Mesenchymal stem cell (in vitro differentiated cells and primary cell): ENCODE data around the gene FAM50A.

Experiments used
- DNase-seq: peaks from one replicate; pipeline ENCODE4 v3.0.0-alpha.2; 2013
- H2AFZ ChIP-seq: one replicate; pipeline ENCODE4 v1.6.1; 2013; ENCODE audit warnings: low read depth, mild to moderate bottlenecking, control low read depth, inconsistent platforms, low read length, moderate library complexity
- H2AK5ac ChIP-seq: 2 replicates; pipeline ENCODE4 v1.6.1; 2013; ENCODE audit warnings: low read length, moderate library complexity, mild to moderate bottlenecking, inconsistent platforms; ENCODE audit not compliant: severe bottlenecking
- H2BK120ac ChIP-seq: one replicate; pipeline ENCODE4 v1.6.1; 2013; ENCODE audit warnings: low read depth, mild to moderate bottlenecking, inconsistent platforms, low read length, moderate library complexity
- H2BK12ac ChIP-seq, 2 experiments: one replicate each; pipeline ENCODE4 v1.6.1; 2013; ENCODE audit warnings: inconsistent platforms in 2 of 2, low read length in 2 of 2, mild to moderate bottlenecking in 2 of 2, moderate library complexity in 2 of 2, control low read depth in 1 of 2
- H2BK15ac ChIP-seq: one replicate; pipeline ENCODE4 v1.6.1; 2013; ENCODE audit warnings: mild to moderate bottlenecking, low read depth, inconsistent platforms; ENCODE audit not compliant: poor library complexity, severe bottlenecking
- H2BK5ac ChIP-seq: 2 replicates; pipeline ENCODE4 v1.6.1; 2013; ENCODE audit warnings: low read depth, mild to moderate bottlenecking, low read length, control low read depth, inconsistent platforms; ENCODE audit not compliant: poor library complexity, severe bottlenecking
- H3K14ac ChIP-seq, 2 experiments: one replicate each; pipeline ENCODE4 v1.6.1; 2013; ENCODE audit warnings: inconsistent platforms in 2 of 2, low read length in 2 of 2, control low read depth in 1 of 2, mild to moderate bottlenecking in 1 of 2, moderate library complexity in 1 of 2
- H3K18ac ChIP-seq, 2 experiments: one replicate each; pipeline ENCODE4 v1.6.1; 2013; ENCODE audit warnings: inconsistent platforms in 2 of 2, low read length in 2 of 2, control low read depth in 1 of 2, low read depth in 1 of 2, mild to moderate bottlenecking in 1 of 2
- H3K23ac ChIP-seq, 2 experiments: one replicate each; pipeline ENCODE4 v1.6.1; 2013; ENCODE audit warnings: inconsistent platforms in 2 of 2, low read length in 2 of 2, mild to moderate bottlenecking in 2 of 2, moderate library complexity in 2 of 2, control low read depth in 1 of 2
- H3K27ac ChIP-seq: 2 replicates; pipeline ENCODE4 v1.5.1; 2013; ENCODE audit warnings: mild to moderate bottlenecking, moderate library complexity, low read length, control low read depth, inconsistent platforms; ENCODE audit not compliant: poor library complexity, severe bottlenecking
- H3K27me3 ChIP-seq, 2 experiments: 2 replicates each; pipeline versions ENCODE4 v1.6.1 to v1.7.0; 2013; ENCODE audit warnings: low read length in 2 of 2, mild to moderate bottlenecking in 2 of 2, moderate library complexity in 2 of 2, control low read depth in 1 of 2, inconsistent platforms in 1 of 2; ENCODE audit not compliant: control insufficient read depth in 1 of 2, insufficient read depth in 1 of 2
- H3K36me3 ChIP-seq, 2 experiments: 2 replicates each; pipeline versions ENCODE4 v1.6.1 to v1.7.0; 2013; ENCODE audit warnings: low read length in 2 of 2, control low read depth in 1 of 2, inconsistent platforms in 1 of 2, low read depth in 1 of 2, mild to moderate bottlenecking in 1 of 2; ENCODE audit not compliant: insufficient read depth in 2 of 2, control insufficient read depth in 1 of 2
- H3K4ac ChIP-seq, 2 experiments: one replicate each; pipeline ENCODE4 v1.6.1; 2013; ENCODE audit warnings: inconsistent platforms in 2 of 2, low read length in 2 of 2, mild to moderate bottlenecking in 2 of 2, moderate library complexity in 2 of 2, control low read depth in 1 of 2, low read depth in 1 of 2
- H3K4me1 ChIP-seq: 2 replicates; pipeline ENCODE4 v1.6.1; 2013; ENCODE audit warnings: low read depth, low read length, control low read depth; ENCODE audit not compliant: control insufficient read depth, insufficient read depth
- H3K4me2 ChIP-seq: 2 replicates; pipeline ENCODE4 v1.6.1; 2013; ENCODE audit warnings: low read length, mild to moderate bottlenecking, inconsistent platforms; ENCODE audit not compliant: poor library complexity, severe bottlenecking
- H3K4me3 ChIP-seq, 2 experiments: 2 replicates each; pipeline versions ENCODE4 v1.5.1 to v1.7.0; 2013; ENCODE audit warnings: low read length in 2 of 2, mild to moderate bottlenecking in 2 of 2, control low read depth in 1 of 2, low read depth in 1 of 2; ENCODE audit not compliant: insufficient read depth in 1 of 2
- H3K79me1 ChIP-seq: replicated peaks from 2 replicates; pipeline ENCODE4 v1.6.1; 2013; ENCODE audit warnings: mild to moderate bottlenecking, control low read depth, low read length, inconsistent platforms; ENCODE audit not compliant: poor library complexity, severe bottlenecking
- H3K9ac ChIP-seq: 2 replicates; pipeline ENCODE4 v1.7.0; 2013; ENCODE audit warnings: mild to moderate bottlenecking, low read length, moderate library complexity
- H3K9me3 ChIP-seq: 2 replicates; pipeline ENCODE4 v1.7.0; 2013; ENCODE audit warnings: mild to moderate bottlenecking, low read length; ENCODE audit not compliant: control insufficient read depth
- H4K8ac ChIP-seq: one replicate; pipeline ENCODE4 v1.6.1; 2013; ENCODE audit warnings: inconsistent platforms, mild to moderate bottlenecking, low read length, moderate library complexity
- H4K91ac ChIP-seq: one replicate; pipeline ENCODE4 v1.6.1; 2013; ENCODE audit warnings: mild to moderate bottlenecking, low read length, inconsistent platforms
- WGBS: methylation state at CpG from one replicate; pipeline ENCODE4 v1.1.7; 2013; ENCODE audit warnings: mixed read lengths; 5-methylcytosine and 5-hydroxymethylcytosine counted together

The FAM50A gene

GRCh38 chrX:154481195-154481594, 37.3 kb downstream of the FAM50A start:
- WGBS: no CpG with 5 or more reads among the region's 5 CpGs
- H2BK120ac ChIP-seq: no peak overlapping the region

GRCh38 chrX:154481911-154482601, 38.1 kb downstream of the FAM50A start:
- H3K4me2 ChIP-seq: no peak overlapping the region
- no peak overlapping the region for H2AK5ac ChIP-seq
- no peak overlapping the region for H3K4me3 ChIP-seq
- peaks cover 31% of the 10 kb centered on the region for H3K4me1 ChIP-seq
- H3K79me1 ChIP-seq: peaks cover 11% of the 10 kb centered on the region
- H2BK12ac ChIP-seq: no peak overlapping the region
- peaks cover 18 to 22% of the 10 kb centered on the region in 2 experiments for H3K36me3 ChIP-seq
- H4K91ac ChIP-seq: no peak overlapping the region
- peaks cover 0 to 12% of the 10 kb centered on the region in 2 experiments for H3K27me3 ChIP-seq
- H2BK120ac ChIP-seq: no peak overlapping the region
- 82% methylated on average over 12 of the region's 14 CpGs for WGBS
- H4K8ac ChIP-seq: no peak overlapping the region
- no peak overlapping the region for H2AFZ ChIP-seq
- no peak for DNase-seq
- H3K27ac ChIP-seq: no peak overlapping the region
- no peak overlapping the region for H3K4ac ChIP-seq
- H2BK5ac ChIP-seq: no peak overlapping the region
- H3K18ac ChIP-seq: no peak overlapping the region
- no peak overlapping the region for H2BK15ac ChIP-seq
- no peaks in the 10 kb centered on the region for H3K9me3 ChIP-seq
- H3K9ac ChIP-seq: no peak overlapping the region
- no peak overlapping the region for H3K14ac ChIP-seq
- no peak overlapping the region for H3K23ac ChIP-seq

More at GRCh38 chrX:154481195-154481594, 37.3 kb downstream of the FAM50A start:
- no peak overlapping the region for H3K9ac ChIP-seq
- no peak overlapping the region for H3K4ac ChIP-seq
- DNase-seq: no peak
- H3K4me2 ChIP-seq: no peak overlapping the region
- no peak overlapping the region for H2AFZ ChIP-seq
- no peak overlapping the region for H3K27ac ChIP-seq
- peaks cover 33% of the 10 kb centered on the region for H3K4me1 ChIP-seq
- no peak overlapping the region for H2BK12ac ChIP-seq
- no peak overlapping the region for H3K23ac ChIP-seq
- peaks cover 0 to 15% of the 10 kb centered on the region in 2 experiments for H3K27me3 ChIP-seq
- H3K14ac ChIP-seq: no peak overlapping the region
- no peak overlapping the region for H2AK5ac ChIP-seq
- H3K9me3 ChIP-seq: no peaks in the 10 kb centered on the region
- no peak overlapping the region for H4K8ac ChIP-seq
- H3K18ac ChIP-seq: no peak overlapping the region
- H3K79me1 ChIP-seq: peaks cover 11% of the 10 kb centered on the region
- H2BK15ac ChIP-seq: no peak overlapping the region
- H3K36me3 ChIP-seq: peaks cover 18 to 22% of the 10 kb centered on the region in 2 experiments
- no peak overlapping the region for H3K4me3 ChIP-seq
- no peak overlapping the region for H2BK5ac ChIP-seq
- no peak overlapping the region for H4K91ac ChIP-seq

- Histone ChIP-seq H3K27ac (no peak overlapping the region), H3K36me3 (peaks cover 22 to 27% of the 10 kb centered on the region in 2 experiments), H3K4me3 (no peak overlapping the region), H3K9me3 (no peaks in the 10 kb centered on the region), H2AFZ (no peak overlapping the region), H2BK5ac (no peak overlapping the region), H4K91ac (no peak overlapping the region), H3K79me1 (peaks cover 14% of the 10 kb centered on the region), H2AK5ac (no peak overlapping the region), H3K4me2 (no peak overlapping the region), H3K9ac (no peak overlapping the region), H3K18ac (no peak overlapping the region), H3K23ac (no peak overlapping the region), H3K4me1 (peaks cover 32% of the 10 kb centered on the region), H3K27me3 (peaks cover 0 to 12% of the 10 kb centered on the region in 2 experiments), H3K4ac (no peak overlapping the region), H2BK120ac (no peak overlapping the region), H2BK12ac (no peak overlapping the region), H2BK15ac (no peak overlapping the region), H3K14ac (no peak overlapping the region), H4K8ac (no peak overlapping the region)
- DNase-seq: no peak
- WGBS: 98% methylated on average over 7 of the region's 7 CpGs
These were observed 38.8 kb downstream of the FAM50A start for GRCh38 chrX:154482786-154483185.

GRCh38 chrX:154483325-154483724, 39.4 kb downstream of the FAM50A start:
- H3K9me3 ChIP-seq: no peaks in the 10 kb centered on the region
- no peak overlapping the region for H2BK12ac ChIP-seq
- no peak overlapping the region for H4K8ac ChIP-seq
- H3K9ac ChIP-seq: no peak overlapping the region
- no peak overlapping the region for H2BK120ac ChIP-seq
- H2BK5ac ChIP-seq: no peak overlapping the region
- H3K18ac ChIP-seq: no peak overlapping the region
- no peak overlapping the region for H3K27ac ChIP-seq
- no peak overlapping the region for H3K4ac ChIP-seq
- H2AK5ac ChIP-seq: no peak overlapping the region
- H3K4me2 ChIP-seq: no peak overlapping the region
- 98% methylated on average over 7 of the region's 7 CpGs for WGBS
- peak overlapping the region in 1 of 2 experiments; percentile 50 for H3K23ac ChIP-seq
- no peak for DNase-seq
- H3K27me3 ChIP-seq: peaks cover 0 to 12% of the 10 kb centered on the region in 2 experiments
- no peak overlapping the region for H3K14ac ChIP-seq
- H4K91ac ChIP-seq: no peak overlapping the region
- peaks cover 14% of the 10 kb centered on the region for H3K79me1 ChIP-seq
- no peak overlapping the region for H3K4me3 ChIP-seq
- H2BK15ac ChIP-seq: no peak overlapping the region
- H3K36me3 ChIP-seq: peaks cover 27 to 32% of the 10 kb centered on the region in 2 experiments
- peaks cover 27% of the 10 kb centered on the region for H3K4me1 ChIP-seq
- no peak overlapping the region for H2AFZ ChIP-seq
